ENCODE measurements around the gene WDFY4.

Gene WDFY4

DNA sequence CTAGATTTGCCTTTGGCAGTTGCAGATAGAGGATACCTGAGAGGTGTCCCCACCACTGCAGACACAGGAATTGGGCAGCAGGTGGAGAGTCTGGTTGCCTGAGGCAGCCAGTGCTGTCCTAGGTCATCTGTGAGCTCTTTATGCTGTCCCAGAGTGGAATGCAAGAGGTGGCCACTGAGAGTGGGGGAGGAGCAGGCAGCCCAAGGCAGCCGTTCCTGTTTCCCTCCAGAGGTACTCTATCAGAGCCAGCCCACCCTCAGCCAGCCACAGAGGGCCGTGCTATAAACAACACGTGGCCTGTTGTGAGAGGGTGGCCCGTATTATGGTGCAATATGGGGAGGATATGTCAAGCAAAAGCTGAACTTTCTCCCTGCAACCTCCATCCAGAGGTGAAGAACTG is 246.5 kb downstream of the WDFY4 start:
- DNase-seq, result no peak

DNA sequence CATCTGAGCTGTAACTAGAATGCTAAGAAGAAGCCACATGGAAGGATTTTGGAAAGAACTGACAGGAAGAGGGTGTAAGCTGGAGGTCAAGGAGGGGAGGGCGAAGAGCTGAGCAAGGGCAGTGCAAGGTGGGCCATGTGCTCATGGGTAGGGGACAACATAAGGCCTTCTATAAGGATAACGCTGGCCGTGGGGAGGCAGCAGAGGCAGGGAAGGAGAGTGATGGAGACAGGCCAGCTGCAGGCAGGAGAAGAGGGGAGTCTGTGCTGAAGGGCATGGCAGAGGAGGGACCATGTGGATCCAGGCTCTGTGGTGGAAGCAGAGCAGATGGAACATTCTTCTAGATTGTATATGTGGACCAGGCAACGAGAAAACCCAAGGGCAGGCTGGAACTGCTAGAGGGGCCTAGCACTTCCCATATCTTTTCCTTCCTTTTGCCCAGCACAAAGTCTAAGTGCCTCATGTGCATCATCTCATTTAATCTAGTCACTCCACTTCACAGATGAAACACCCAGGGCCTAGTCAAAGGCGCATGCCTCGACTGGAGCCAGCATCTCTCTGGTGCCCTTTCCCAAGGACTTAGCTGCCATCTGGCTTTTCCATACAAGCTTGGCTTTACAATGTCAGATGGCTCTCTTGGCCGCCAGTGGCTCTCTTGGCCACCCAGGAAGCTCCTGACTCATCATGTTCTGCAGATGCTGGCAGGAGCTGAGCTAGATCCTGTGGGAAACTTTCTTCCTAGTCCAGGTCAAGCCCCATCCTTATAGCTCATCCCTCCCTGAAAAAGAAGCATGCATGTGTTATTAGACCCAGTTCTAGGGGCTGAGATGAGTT is 248.4 kb downstream of the WDFY4 start:
- no peak for DNase-seq

DNA sequence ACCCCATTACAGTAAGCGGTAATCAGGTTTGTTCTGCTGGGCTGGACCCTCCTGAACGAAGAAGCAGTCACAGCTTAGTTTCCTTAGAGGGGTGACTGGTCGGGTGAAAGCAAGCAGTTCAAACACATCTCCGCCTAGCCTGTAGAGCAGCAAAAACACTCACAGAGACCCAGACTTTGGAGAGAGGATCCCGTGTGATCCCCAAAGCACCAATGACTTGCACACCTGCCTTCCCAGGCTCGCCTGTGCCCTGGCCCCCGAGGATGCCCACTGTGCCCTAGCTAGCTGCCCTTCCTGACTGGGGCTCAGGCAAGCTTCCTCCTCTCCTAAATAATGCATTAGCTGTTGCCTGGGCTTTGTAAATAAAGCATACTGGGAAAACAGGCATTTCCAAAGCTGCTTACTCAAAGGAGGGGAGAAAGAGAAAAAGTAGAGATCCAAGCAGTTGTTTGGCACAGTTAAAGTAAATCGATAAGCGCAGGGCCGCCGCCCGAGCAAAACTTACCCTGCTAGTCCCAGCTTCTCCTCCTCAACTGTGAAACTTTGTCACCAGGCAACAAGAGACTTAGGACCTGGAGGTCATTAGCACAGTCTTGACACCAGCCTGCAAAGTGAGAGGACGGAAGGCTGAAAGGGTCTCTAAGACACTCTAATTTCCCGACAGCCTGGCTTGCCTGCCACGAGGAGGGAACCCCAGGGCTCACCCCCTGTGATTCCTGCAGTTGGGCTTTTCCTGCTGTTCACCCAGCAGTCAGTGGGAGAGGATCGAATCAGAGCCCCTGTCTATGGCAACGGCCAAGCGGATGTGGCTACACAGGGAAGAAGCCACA is 250.2 kb downstream of the WDFY4 start:
- no peak for DNase-seq

DNA sequence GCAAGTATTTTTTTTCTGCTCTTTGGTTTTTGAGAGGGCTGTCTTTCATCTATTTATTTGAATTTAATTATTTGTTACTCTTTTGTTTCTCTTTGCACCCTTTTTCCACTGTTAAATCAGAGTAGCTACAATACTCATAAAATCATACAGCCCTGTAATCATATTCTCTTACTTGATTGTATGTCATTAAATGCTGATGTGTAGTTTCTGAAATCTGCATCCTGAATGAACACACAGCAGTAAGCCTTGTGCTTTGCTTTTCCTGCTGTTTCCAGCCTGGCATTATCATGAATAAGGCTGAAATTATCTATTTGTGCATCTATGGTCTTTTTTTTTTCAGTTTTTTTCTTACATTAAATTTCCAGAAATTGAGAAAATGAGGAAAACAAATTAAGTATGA is 250.9 kb downstream of the WDFY4 start:
- DNase-seq, result no peak

DNA sequence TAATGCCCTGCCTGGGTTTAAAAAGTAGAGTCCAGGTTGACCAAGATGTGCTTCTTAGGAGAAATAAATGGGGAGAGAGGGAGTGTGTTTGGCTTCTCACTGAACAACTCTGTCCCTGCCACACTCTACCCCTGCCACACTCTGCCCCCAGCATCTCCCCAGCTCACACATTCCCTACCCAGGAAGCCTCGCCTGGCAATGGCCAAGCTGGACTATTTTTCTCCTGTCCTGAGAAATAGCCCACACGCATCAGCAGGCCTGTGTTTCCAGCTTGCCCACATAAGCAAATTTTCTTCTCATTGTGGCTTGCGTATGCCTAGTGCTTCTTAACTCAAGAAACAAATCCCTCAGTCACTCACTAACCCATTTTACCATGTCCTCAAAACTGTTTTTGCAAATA is 253.1 kb downstream of the WDFY4 start:
- no peak for DNase-seq

DNA sequence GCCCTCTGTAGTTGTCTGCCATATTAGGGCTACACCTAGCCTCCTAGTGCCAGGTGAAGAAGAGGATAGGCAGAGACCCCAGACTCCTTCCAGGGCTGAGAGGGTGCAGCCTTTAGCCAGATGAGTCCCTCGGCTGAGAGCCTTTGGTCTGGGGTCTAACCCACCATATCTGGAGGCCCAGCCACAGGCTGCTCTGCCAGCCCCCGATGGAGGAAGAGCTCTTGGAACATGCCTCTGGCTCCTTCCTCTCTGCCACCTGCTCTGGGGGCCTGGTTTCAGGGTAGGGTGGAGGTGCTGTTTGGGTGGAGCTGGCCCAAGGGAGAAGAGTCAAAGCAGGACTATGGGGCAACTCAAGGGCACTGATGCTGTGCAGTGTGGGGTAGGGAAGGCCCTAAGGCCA is 253.6 kb downstream of the WDFY4 start:
- no peak for DNase-seq

DNA sequence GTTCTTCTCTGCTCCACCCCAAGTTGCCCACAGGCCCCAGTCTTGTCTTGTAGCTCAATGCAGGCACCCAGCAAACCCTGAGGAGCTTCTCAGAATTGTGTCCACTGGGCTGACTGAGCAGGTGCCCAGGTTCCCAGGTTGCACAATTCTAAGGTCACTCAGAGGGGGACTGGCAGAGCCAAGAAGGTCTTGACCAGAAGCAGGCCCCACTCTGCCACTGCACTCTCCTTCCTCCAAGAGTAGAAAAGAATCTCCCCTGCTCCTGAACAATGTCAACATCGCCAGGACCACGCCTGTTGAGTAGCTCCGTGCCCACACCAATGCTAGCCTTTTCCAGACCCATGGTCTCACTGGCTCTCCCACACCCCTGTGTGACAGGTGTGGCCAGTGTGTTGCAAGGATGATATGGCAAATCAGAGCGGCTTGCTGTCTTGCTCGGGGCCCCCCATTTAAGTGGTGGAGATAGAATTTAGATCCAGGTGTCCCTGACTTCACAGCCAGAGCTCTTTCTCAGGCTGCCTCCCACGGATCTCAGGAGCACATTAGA is 254.4 kb downstream of the WDFY4 start:
- DNase-seq, result no peak

DNA sequence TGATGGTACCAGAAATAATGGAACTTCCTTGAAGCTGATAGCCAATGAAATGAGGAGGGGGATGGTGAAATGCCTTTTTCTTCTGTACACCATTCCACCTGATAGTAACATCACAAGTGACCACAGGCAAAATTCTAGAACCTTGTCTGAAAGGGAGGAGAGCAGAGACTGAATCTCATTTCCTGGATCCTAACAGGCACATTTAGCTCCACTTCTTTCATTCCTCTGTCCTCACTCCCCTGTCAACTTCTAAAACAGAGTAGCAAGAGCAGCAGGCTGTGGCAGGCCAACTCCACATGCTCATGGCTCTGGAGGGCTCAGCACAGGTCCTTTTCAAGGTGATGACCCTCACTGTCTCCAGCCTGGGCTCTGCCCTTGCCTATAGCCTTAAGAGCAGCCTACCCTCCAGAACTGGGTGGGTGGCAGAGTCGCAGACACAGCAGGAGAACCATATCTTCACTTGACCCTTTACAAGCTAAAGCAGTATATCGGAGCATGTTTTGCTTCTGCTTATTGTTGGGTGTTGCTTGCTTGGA is 255.2 kb downstream of the WDFY4 start, which contains the start of gene LRRC18:
TSS of gene LRRC18 (minus strand) at position 51 of the 536 bp plus-strand sequence. CDS start 25,685 bp downstream, outside the sequence.
- no peak for DNase-seq

DNA sequence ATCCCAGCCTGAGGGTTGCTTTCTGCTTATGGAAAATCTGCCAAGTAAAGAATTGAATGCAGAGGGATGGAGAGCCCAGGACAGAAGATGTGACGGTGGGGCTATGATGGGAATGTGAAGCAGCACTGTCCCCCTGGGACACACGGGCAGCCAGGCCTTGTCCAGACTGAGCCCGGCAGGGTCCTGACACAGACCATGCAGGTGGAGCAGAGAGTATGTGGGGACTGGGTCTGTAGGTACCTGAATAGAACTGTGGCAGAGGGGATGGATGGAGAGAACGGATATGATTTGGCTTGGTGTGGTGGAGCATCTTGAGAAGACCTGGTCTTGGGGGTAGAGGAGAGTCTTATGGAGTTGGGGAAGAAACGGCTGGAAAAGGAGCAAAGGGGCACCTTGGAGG is 255.7 kb downstream of the WDFY4 start:
- no peak for DNase-seq

DNA sequence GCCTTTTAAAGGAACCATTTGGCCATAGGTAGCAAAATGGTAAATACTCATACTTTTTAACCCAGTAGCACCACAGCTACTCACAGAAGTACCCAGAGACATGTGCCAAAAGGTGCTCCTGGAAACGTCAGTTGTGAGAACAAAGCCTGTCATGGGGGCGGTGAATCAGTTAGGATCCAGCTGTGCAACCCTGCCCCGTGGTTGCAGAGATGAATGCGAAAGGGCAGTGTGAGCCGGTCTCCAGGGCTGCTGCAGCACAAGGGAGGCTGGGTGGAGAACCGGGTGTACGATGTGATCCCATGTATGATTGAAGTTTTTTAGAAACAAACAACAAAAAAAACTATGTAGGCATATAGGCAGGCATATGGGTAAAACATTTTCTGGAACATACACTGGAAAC is 256.3 kb downstream of the WDFY4 start:
- no peak for DNase-seq

DNA sequence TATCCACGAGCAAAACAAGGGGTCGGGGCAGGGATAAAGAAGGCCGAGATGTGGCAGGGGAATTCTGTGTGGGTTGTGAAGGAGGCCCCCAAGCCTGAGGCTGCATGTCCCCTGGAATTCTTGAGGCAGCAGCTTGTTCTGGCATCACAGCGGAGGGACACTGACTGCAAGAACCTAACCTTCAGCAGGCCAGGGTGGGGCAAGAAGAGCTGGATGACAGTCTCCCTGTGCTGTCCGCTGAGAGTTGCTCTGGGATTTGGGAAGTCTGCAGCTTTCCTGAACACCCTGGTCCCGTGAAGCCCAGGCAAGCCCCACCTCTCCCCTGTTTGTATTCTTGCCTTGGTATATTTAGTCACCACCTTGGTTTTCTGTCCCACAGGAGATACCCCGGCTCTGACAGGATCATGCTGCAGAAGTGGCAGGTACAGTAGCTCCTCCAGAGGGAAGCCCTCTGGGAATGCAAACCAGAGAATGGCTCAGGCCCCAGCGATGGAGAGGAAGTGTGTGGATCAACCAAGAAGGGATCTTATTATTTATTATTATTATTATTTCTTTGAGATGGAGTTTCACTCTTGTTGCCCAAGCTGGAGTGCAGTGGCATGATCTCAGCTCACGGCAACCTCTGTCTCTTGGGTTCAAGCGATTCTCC is 256.9 kb downstream of the WDFY4 start:
- no peak for DNase-seq

DNA sequence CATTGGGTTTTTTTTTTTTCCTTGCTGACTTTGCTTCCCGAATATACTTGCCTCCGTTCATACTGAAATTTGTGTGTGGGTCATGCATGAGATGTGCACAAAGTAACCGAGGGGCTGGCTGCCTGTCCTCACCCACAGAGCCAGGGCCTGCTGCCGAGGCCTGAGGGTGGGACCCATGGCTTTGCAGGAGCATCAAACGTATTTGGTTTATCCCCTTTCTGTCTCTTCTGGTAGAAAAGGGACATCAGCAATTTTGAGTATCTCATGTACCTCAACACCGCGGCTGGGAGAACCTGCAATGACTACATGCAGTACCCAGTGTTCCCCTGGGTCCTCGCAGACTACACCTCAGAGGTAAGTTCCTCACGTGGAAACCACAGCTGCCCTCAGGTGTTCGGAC is 258.4 kb downstream of the WDFY4 start:
- no peak for DNase-seq

DNA sequence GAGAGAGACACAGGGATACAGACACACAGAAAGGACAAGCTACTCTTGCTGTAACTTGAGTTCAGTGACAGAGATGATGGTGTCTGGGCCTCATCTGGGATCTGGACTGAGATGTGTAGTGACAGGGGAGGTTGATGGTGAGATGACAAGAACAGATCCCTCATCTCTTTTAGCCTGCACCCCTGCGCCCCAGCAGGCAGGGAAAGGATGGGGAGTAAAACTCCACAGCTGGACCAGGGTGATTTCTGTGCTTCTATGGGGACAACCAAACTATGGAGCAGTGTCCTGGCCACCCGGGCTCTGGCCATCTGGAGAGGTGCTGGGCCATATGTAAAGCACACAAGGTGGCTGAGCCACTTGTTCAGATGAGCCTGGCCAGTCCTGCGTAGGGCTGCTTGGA is 259.5 kb downstream of the WDFY4 start:
- DNase-seq, result no peak

DNA sequence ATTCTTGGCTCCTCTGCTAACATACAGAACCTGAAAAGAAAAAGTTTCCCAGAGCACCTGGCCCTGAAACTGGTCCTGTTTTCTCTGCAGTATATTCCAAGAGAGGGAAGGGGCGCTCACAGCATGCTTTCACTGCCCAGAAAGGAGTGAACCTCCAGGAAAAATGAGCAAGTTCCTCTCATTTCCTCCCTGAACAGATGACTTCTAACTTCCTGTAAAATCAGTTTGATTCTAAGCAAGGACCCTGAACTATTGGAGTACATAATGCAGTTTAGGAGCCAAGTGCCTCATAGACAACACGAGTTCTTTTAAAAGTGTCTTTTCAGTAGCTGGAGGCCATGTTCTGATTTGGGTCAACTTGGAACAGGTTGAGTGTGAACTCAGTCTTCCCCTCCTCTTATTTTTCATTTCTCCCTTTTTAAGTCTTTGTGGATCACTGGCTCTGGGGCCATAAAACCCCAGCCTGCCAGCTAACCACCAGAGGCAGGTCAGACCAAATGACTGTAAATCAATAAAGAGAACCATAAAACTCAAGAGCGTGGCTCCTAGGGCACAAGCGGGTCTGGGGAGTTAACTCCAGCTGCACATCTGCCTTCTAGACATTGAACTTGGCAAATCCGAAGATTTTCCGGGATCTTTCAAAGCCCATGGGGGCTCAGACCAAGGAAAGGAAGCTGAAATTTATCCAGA is 260.9 kb downstream of the WDFY4 start:
- no peak for DNase-seq

DNA sequence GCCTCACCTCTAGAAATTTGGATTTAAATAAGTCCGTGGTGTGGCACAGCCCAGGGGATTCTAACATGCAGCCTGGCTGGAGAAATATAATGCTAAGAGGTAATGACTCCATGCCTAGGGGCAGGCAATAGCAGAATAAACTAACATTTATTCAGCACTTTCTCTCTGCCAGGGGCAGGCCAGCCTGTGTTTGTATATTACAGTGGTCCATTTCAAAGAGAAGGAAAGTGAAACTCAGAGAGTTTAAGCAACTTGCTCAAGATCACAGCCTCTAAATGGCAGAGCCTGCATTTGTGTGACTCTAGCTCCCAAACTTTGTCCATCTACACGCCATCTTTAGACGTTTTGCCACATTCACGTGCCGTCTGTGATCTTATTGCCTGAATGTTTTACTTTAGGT is 261.7 kb downstream of the WDFY4 start:
- DNase-seq, result no peak

DNA sequence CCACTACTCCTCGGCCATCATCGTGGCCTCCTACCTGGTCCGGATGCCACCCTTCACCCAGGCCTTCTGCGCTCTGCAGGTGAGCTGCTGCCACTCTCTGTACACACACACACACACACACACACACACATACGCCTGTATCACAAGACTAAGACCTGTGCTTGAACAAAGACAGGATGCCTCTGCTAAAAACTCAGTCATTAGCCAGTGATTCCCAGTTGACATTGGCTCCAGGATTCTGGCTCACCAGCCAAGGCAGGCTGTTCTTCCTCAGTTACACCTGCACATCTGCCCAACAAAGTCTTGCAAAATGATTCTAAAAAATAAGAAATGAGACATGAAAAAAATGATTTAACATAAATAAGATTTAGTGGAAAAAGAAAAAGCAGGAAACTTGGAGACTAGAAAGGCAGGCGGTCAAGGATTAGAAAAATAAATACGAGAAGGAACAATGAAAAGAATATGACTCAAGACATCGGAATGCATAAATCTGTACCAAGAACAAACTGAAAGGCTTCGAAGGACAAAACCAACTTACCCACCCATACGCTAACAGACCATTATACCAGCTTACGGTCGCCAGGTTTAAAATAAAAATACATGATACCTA is 262.3 kb downstream of the WDFY4 start:
- DNase-seq, result no peak

DNA sequence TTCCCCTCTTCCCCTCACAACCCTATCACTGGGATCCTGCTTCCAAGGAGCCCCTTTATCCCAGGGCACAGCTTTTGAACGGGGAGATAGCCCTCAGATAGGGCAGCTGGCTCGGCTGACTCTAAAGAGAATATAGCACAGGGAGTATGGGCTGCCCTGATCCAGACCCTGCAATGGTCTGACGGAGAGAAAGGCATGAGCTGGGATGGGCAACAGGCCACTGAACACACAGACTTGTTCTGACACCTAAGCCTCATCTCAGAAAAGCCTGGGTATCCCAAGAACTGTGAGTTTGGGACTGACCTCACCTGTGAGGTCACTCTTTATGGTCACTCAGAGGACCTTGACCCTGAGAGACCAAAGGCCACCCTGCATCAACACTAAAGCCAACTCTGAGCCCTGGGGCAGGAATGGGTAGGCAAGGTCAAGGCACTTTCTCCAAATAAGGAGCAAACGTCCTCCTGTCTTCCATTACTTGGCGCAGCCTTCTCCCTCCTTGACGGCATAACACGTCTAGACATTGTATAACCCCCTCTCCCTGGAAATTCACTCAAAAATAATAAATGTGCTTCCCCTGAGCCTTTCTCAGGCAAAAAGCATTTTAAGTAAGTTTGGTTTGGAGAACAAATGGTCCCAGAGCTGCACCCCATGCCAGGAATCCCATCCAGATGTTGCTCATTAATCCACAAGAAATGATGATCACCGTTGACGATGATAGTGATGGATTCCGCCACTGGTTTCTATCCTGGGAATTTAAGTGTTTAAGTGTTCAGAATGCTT is 263.2 kb downstream of the WDFY4 start:
- DNase-seq, result no peak

DNA sequence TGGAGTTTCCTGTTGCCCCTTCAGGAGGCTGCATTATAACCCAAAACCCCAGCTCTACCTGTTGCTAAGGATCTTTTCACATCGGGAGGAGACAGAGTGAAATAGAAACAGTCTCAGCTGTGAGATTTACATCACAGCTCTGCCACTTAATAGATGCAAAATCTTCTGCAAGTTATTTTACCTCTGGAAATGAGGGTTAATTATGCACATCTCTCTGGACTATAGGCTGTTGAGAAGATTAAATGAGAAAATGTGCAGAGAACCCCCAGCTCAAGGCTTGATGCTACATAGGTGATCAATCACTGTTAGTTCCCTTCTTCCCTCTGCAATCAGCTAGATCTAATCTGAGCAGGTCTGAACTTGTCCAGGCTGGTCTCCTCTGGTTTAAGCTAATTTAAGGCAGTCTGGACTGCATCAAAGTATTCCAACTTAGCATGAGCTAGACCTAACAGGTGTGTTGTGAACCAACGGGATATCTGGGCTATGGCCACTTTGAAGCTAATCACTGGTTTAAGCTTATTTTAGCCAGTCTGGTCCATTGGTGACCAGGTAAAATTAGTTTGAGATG is 263.9 kb downstream of the WDFY4 start:
- no peak for DNase-seq

DNA sequence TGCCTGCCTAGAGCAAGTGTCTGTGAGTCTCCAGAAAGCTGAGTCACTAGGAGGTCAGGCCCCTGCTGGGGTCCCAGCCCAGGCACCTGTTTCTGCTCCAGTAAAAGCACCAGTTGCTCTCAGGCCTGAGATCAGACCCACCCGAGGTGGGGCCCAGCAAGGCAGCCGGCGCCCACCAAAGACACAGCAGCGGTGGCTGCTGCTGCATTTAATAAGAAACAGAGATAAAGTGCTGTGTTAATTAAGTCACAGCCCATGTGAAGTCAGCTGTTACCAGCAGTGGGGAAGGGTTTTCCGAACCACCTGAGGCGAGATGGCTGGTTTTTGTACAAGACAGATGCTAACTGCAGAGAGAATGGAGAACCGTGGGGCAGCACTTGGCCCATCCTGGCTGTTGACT is 267.0 kb downstream of the WDFY4 start:
- DNase-seq, result no peak

DNA sequence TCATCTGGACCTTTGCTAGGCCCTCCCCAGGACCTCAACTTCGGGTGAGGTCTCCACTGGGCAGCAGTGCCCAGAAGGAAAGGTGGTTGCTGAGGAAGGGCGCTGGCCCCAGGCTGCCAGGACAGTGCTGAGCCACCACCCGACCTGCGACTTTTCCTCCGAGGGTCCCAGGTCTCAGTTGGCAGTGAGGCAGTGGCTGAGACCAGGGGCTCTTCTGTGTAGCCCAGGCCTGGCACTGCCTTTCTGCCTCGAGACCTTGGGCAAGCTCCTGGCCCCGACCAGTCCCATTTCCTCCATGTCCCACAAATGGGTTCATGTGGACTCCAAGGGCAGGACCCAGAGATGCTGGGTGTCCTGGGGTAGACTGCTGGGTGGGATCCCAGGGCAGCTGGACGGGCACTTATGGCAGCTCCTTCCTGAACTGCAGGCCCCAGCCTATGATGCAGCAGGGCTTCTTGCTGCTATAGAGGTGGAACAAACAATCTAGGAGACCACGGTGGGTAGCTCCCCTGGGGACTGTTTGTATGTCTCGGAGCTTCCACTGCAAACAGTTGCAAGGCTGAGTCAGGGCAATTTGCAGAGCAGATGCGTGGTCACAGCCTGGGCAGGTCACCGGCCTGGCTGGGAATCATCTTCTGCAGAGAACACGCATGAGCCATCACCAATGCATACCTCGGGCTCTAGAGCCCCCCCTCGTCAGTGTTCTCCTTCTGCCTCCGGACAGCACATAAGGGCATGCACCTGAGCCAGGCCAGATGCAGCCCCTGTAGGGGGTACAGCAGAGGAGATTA is 272.9 kb downstream of the WDFY4 start:
- no peak for DNase-seq

All from CD4-positive, alpha-beta T cell treated with Interleukin-12 subunit alpha and Interleukin-12 subunit beta, for 1 hour (primary cell).